H9 (cell line): ENCODE results near the gene MKX. TPM values are rescaled to one million over a fixed set of nuclear protein-coding genes. Genes with fewer than 3 reads are reported as not detected.

Experiments
- DNase-seq: peaks from one replicate; pipeline ENCODE4 v3.0.0-alpha.2; 2017
- H2AFZ ChIP-seq: one replicate; pipeline ENCODE4 v1.6.1; 2013; ENCODE audit warnings: mild to moderate bottlenecking, low read length, control low read depth, moderate library complexity
- H2AK5ac ChIP-seq: 2 replicates; pipeline ENCODE4 v1.6.1; 2013; ENCODE audit warnings: low read length, control low read depth, mixed read lengths; ENCODE audit not compliant: insufficient read length
- H2BK120ac ChIP-seq: one replicate; pipeline ENCODE4 v1.6.1; 2013; ENCODE audit warnings: low read depth, mild to moderate bottlenecking, low read length, control low read depth, inconsistent platforms; ENCODE audit not compliant: poor library complexity, severe bottlenecking
- H2BK12ac ChIP-seq: 2 replicates; pipeline ENCODE4 v1.6.1; 2013; ENCODE audit warnings: low read length, control low read depth, mixed read lengths, low read depth; ENCODE audit not compliant: insufficient read length
- H2BK15ac ChIP-seq: 2 replicates; pipeline ENCODE4 v1.6.1; 2013; ENCODE audit warnings: low read depth, low read length, control low read depth
- H2BK20ac ChIP-seq: one replicate; pipeline ENCODE4 v1.6.1; 2013; ENCODE audit warnings: low read depth, mild to moderate bottlenecking, low read length, control low read depth, inconsistent platforms; ENCODE audit not compliant: poor library complexity, severe bottlenecking
- H2BK5ac ChIP-seq: 2 replicates; pipeline ENCODE4 v1.6.1; 2013; ENCODE audit warnings: low read length, control low read depth, mixed read lengths; ENCODE audit not compliant: insufficient read length
- H3K14ac ChIP-seq: 2 replicates; pipeline ENCODE4 v1.6.1; 2013; ENCODE audit warnings: low read length, control low read depth; ENCODE audit not compliant: insufficient read depth
- H3K18ac ChIP-seq: 2 replicates; pipeline ENCODE4 v1.6.1; 2013; ENCODE audit warnings: low read depth, mild to moderate bottlenecking, mixed read lengths, low read length, control low read depth; ENCODE audit not compliant: insufficient read length
- H3K23ac ChIP-seq: 2 replicates; pipeline ENCODE4 v1.6.1; 2013; ENCODE audit warnings: low read length, control low read depth, mixed read lengths, low read depth; ENCODE audit not compliant: insufficient read length
- H3K23me2 ChIP-seq: 2 replicates; pipeline ENCODE4 v1.6.1; 2013; ENCODE audit warnings: low read depth, mild to moderate bottlenecking, mixed read lengths, low read length, control low read depth; ENCODE audit not compliant: insufficient read length, poor library complexity, severe bottlenecking
- H3K27ac ChIP-seq: 2 replicates; pipeline ENCODE4 v1.5.1; 2013; ENCODE audit warnings: low read length, control low read depth, mixed read lengths, low read depth; ENCODE audit not compliant: insufficient read length
- H3K27me3 ChIP-seq: 2 replicates; pipeline ENCODE4 v1.6.1; 2013; ENCODE audit warnings: low read length, control low read depth, inconsistent platforms; ENCODE audit not compliant: insufficient read depth
- H3K4ac ChIP-seq: 2 replicates; pipeline ENCODE4 v1.6.1; 2013; ENCODE audit warnings: low read depth, mild to moderate bottlenecking, control low read depth, inconsistent platforms, low read length, moderate library complexity
- H3K4me1 ChIP-seq: 2 replicates; pipeline ENCODE4 v1.6.1; 2013; ENCODE audit warnings: low read length, control low read depth, inconsistent platforms; ENCODE audit not compliant: insufficient read depth
- H3K4me2 ChIP-seq: 2 replicates; pipeline ENCODE4 v1.6.1; 2013; ENCODE audit warnings: low read length, control low read depth, mixed read lengths; ENCODE audit not compliant: insufficient read length, insufficient read depth
- H3K56ac ChIP-seq: 2 replicates; pipeline ENCODE4 v1.6.1; 2013; ENCODE audit warnings: low read depth, mild to moderate bottlenecking, mixed read lengths, low read length, control low read depth; ENCODE audit not compliant: insufficient read length
- H3K79me1 ChIP-seq: 2 replicates; pipeline ENCODE4 v1.6.1; 2013; ENCODE audit warnings: low read depth, mild to moderate bottlenecking, moderate library complexity, low read length, control low read depth, inconsistent platforms; ENCODE audit not compliant: insufficient read depth, poor library complexity, severe bottlenecking
- H3K79me2 ChIP-seq: 2 replicates; pipeline ENCODE4 v1.6.1; 2013; ENCODE audit warnings: low read length, control low read depth, inconsistent platforms; ENCODE audit not compliant: insufficient read depth
- H3K9ac ChIP-seq: 2 replicates; pipeline ENCODE4 v1.6.1; 2013; ENCODE audit warnings: low read length, control low read depth, mixed read lengths; ENCODE audit not compliant: insufficient read length; ENCODE audit errors: extremely low read depth
- H3K9me3 ChIP-seq: one replicate; pipeline ENCODE4 v1.6.1; 2013; ENCODE audit warnings: low read depth, low read length, inconsistent platforms; ENCODE audit not compliant: control insufficient read depth
- H3T11ph ChIP-seq: one replicate; pipeline ENCODE4 v1.6.1; 2013; ENCODE audit warnings: mild to moderate bottlenecking, low read length, control low read depth, inconsistent platforms
- H4K20me1 ChIP-seq: one replicate; pipeline ENCODE4 v1.6.1; 2013; ENCODE audit not compliant: control insufficient read depth, insufficient read length, insufficient read depth
- H4K5ac ChIP-seq: 2 replicates; pipeline ENCODE4 v1.6.1; 2013; ENCODE audit warnings: low read depth, mild to moderate bottlenecking, mixed read lengths, low read length, control low read depth; ENCODE audit not compliant: insufficient read length
- H4K8ac ChIP-seq: replicated peaks from 2 replicates; pipeline ENCODE4 v1.6.1; 2013; ENCODE audit warnings: low read length, control low read depth, mixed read lengths, low read depth; ENCODE audit not compliant: insufficient read length
- H4K91ac ChIP-seq: 2 replicates; pipeline ENCODE4 v1.6.1; 2013; ENCODE audit warnings: low read depth, mild to moderate bottlenecking, moderate library complexity, mixed read lengths, low read length, control low read depth; ENCODE audit not compliant: insufficient read length
- H3K27ac Mint-ChIP-seq, 3 experiments: 2 replicates in 2 of 3; 3 replicates in 1 of 3; pipeline ENCODE4 v1.8.0; 2020 to 2021; ENCODE audit warnings: mixed read lengths in 3 of 3, mild to moderate bottlenecking in 1 of 3, moderate library complexity in 1 of 3
- H3K27me3 Mint-ChIP-seq: 2 replicates; pipeline ENCODE4 v1.8.0; 2021; ENCODE audit warnings: low read depth, mild to moderate bottlenecking, moderate library complexity, mixed read lengths
- H3K36me3 Mint-ChIP-seq, 3 experiments: 2 replicates in 2 of 3; 3 replicates in 1 of 3; pipeline ENCODE4 v1.8.0; 2020 to 2021; ENCODE audit warnings: low read depth in 3 of 3, mixed read lengths in 3 of 3; ENCODE audit not compliant: insufficient read depth in 1 of 3
- H3K4me1 Mint-ChIP-seq, 2 experiments: 2 replicates each; pipeline ENCODE4 v1.8.0; 2020; ENCODE audit warnings: mixed read lengths in 2 of 2
- H3K4me3 Mint-ChIP-seq, 2 experiments: 2 replicates in 1 of 2; 3 replicates in 1 of 2; pipeline ENCODE4 v1.8.0; 2020 to 2021; ENCODE audit warnings: mild to moderate bottlenecking in 2 of 2, mixed read lengths in 2 of 2, moderate library complexity in 1 of 2
- H3K9me3 Mint-ChIP-seq, 2 experiments: 2 replicates in 1 of 2; 3 replicates in 1 of 2; pipeline ENCODE4 v1.8.0; 2020; ENCODE audit warnings: mild to moderate bottlenecking in 2 of 2, mixed read lengths in 2 of 2, moderate library complexity in 1 of 2
- WGBS: extraction: QIAGEN DNeasy Blood & Tissue Kit; methylation state at CpG from one replicate; pipeline ENCODE4 v1.1.7; 2013; ENCODE audit warnings: missing lambda C conversion rate, low lambda C conversion rate, mixed read lengths; ENCODE audit not compliant: insufficient read length; ENCODE audit errors: extremely low coverage; 5-methylcytosine and 5-hydroxymethylcytosine counted together
- total RNA-seq: library from RNA; stranded (reverse); gene quantifications from 2 replicates; pipeline ENCODE4 v1.2.1, GENCODE V29; 2021
- TF ChIP-seq, protein P1 (sequence below): fragments of 200-600 bp; sonication (generic); conservative IDR thresholded peaks from 3 replicates; pipeline ENCODE4 v1.8.0; 2021; ENCODE audit warnings: antibody characterized with exemption, mild to moderate bottlenecking

Gene MKX
- total RNA-seq, 1 experiment from 2014 or later, result 0.46 TPM

DNA sequence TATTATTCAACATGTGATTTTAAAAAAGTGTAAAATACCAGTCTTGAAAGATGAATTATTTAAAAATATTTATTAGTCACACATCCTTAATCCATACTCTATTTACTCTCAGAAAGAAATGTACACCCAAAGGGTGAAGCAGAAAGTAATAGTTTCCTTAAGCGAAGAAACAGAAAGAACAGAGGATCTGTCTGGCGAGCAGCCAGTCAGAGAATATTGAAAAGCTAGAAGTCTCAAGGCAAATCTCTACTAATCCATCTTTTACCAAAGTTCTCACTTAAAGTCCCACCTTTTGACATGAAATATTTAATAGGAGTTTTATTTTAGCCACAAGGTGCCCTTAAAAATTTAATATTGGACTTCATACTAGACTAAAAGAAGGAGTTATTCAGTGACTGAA, 46.7 kb downstream of the MKX start:
- Histone ChIP-seq H2BK15ac (no peak overlapping the region), H3K27ac (no peak overlapping the region), H3T11ph (no peak overlapping the region), H3K23me2 (no peaks in the 10 kb centered on the region), H3K14ac (no peak overlapping the region), H4K5ac (no peak overlapping the region), H3K9me3 (no peaks in the 10 kb centered on the region), H4K8ac (no peak overlapping the region), H3K4me1 (peaks cover 3% of the 10 kb centered on the region; the same call in 1 of the 2 replicates), H4K91ac (no peak overlapping the region), H3K23ac (no peak overlapping the region), H3K79me1 (no peaks in the 10 kb centered on the region), H2BK120ac (no peak overlapping the region), H2AK5ac (no peak overlapping the region), H3K79me2 (no peaks in the 10 kb centered on the region), H2AFZ (no peak overlapping the region), H3K27me3 (no peaks in the 10 kb centered on the region), H4K20me1 (no peaks in the 10 kb centered on the region), H2BK12ac (no peak overlapping the region), H3K4me2 (no peak overlapping the region), H3K9ac (no peak overlapping the region), H3K56ac (no peak overlapping the region), H2BK5ac (no peak overlapping the region), H2BK20ac (no peak overlapping the region), H3K18ac (no peak overlapping the region), H3K4ac (no peak overlapping the region)
- TF ChIP-seq, protein P1, sequence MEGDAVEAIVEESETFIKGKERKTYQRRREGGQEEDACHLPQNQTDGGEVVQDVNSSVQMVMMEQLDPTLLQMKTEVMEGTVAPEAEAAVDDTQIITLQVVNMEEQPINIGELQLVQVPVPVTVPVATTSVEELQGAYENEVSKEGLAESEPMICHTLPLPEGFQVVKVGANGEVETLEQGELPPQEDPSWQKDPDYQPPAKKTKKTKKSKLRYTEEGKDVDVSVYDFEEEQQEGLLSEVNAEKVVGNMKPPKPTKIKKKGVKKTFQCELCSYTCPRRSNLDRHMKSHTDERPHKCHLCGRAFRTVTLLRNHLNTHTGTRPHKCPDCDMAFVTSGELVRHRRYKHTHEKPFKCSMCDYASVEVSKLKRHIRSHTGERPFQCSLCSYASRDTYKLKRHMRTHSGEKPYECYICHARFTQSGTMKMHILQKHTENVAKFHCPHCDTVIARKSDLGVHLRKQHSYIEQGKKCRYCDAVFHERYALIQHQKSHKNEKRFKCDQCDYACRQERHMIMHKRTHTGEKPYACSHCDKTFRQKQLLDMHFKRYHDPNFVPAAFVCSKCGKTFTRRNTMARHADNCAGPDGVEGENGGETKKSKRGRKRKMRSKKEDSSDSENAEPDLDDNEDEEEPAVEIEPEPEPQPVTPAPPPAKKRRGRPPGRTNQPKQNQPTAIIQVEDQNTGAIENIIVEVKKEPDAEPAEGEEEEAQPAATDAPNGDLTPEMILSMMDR, result no peak
- H3K27me3 Mint-ChIP-seq, result peaks cover 2% of the 10 kb centered on the region; the same call in 1 of the 2 replicates
- H3K36me3 Mint-ChIP-seq, result no peaks in the 10 kb centered on the region; a peak in 1 of 7 replicates
- WGBS, result no CpG with 5 or more reads among the region's 2 CpGs
- no peak for DNase-seq
- H3K4me3 Mint-ChIP-seq, result no peak overlapping the region
- H3K27ac Mint-ChIP-seq, result no peak overlapping the region
- no peaks in the 10 kb centered on the region for H3K9me3 Mint-ChIP-seq
- peaks cover 17 to 19% of the 10 kb centered on the region in 2 experiments for H3K4me1 Mint-ChIP-seq
